Upper lobe of left lung (tissue), 6 donors: ENCODE data around the gene DKK3. TPM values are rescaled to one million over a fixed set of nuclear protein-coding genes. Genes with fewer than 3 reads are reported as not detected.

ENCODE experiments used
- ATAC-seq, 2 donors: fragments of 200-7000 bp; cut with Tn5 transposase; one replicate each; pipeline ENCODE4 v1.9.1; 2022; ENCODE audit warnings: mild to moderate bottlenecking in 2 of 2, moderate library complexity in 2 of 2; ENCODE audit not compliant: low FRiP score in 2 of 2
- DNase-seq, 2 donors: peaks; one replicate each; pipeline ENCODE4 v3.0.0-alpha.2; 2019 to 2020
- H3K27ac ChIP-seq, 4 donors: fragments of 200-600 bp; sonication (generic); one replicate each; pipeline ENCODE4 v1.5.1; 2016 to 2019
- H3K27me3 ChIP-seq, 4 donors: fragments of 200-600 bp; sonication (generic); one replicate each; pipeline ENCODE4 v1.5.1; 2017 to 2019
- H3K36me3 ChIP-seq, 4 donors: fragments of 200-600 bp; sonication (generic); one replicate each; pipeline ENCODE4 v1.5.1; 2016 to 2019
- H3K4me1 ChIP-seq, 4 donors: fragments of 200-600 bp; sonication (generic); one replicate each; pipeline ENCODE4 v1.5.1; 2018 to 2019
- H3K4me3 ChIP-seq, 4 donors: fragments of 200-600 bp; sonication (generic); one replicate each; pipeline ENCODE4 v1.5.1; 2017 to 2019; ENCODE audit warnings: mild to moderate bottlenecking in 2 of 4, moderate library complexity in 1 of 4
- H3K9me3 ChIP-seq, 4 donors: fragments of 200-600 bp; sonication (generic); one replicate each; pipeline ENCODE4 v1.5.1; 2018 to 2019
- CTCF ChIP-seq, 6 experiments: fragments of 450-650 bp in 4 of 6; fragments of 200-600 bp in 2 of 6; sonication (generic) in 2 of 6; IDR thresholded peaks; one replicate each; pipeline ENCODE4 v1.5.1; 2016 to 2019; ENCODE audit warnings: antibody characterized with exemption in 6 of 6
- EP300 ChIP-seq, 4 donors: sonication (generic); formaldehyde crosslinking; IDR thresholded peaks; one replicate each; pipeline ENCODE4 v1.5.1; 2017; ENCODE audit warnings: antibody characterized with exemption in 4 of 4, control low read depth in 2 of 4
- POLR2A ChIP-seq, 4 donors: fragments of 450-650 bp; IDR thresholded peaks; one replicate each; pipeline ENCODE4 v1.5.1; 2016 to 2017; ENCODE audit warnings: antibody characterized with exemption in 4 of 4, mild to moderate bottlenecking in 2 of 4
- POLR2AphosphoS5 ChIP-seq, 2 donors: sonication (generic); formaldehyde crosslinking; IDR thresholded peaks; one replicate each; pipeline ENCODE4 v1.5.1; 2017; ENCODE audit warnings: antibody characterized with exemption in 2 of 2
- WGBS, 2 donors: methylation state at CpG; one replicate each; pipeline ENCODE4 v1.1.5; 2017 to 2018; 5-methylcytosine and 5-hydroxymethylcytosine counted together
- total RNA-seq, 6 donors: library from RNA; depleted of rRNA in 4 of 6; stranded (reverse); fragments of >200 nt in 4 of 6; gene quantifications; one replicate each; pipeline versions ENCODE4 v1.1.0 to v1.2.1, GENCODE V29; 2016 to 2021
- donor health status: DM: no; HTN: no; CAD: no; lungs with moderate emphysema.
- donor health status: DM: no; HTN: yes; CAD: no; lungs with severe emphysema.

Gene DKK3
- total RNA-seq, 6 donors from 2014 or later = 50.3 to 162 (median 137) TPM

GRCh38 chr11:11980200-11980599 lies 28.2 kb downstream of the DKK3 start:
- H3K4me3 ChIP-seq = no peak overlapping the region
- TF ChIP-seq POLR2A (IDR thresholded peaks at IDR 0.05) = no peak
- no peak for TF ChIP-seq CTCF (IDR thresholded peaks at IDR 0.05)
- no peak for TF ChIP-seq POLR2AphosphoS5 (IDR thresholded peaks at IDR 0.05)
- no peak for TF ChIP-seq EP300 (IDR thresholded peaks at IDR 0.05)
- peaks cover 32 to 59% (median 40%) of the 10 kb centered on the region in 4 donors for H3K4me1 ChIP-seq
- no peak for DNase-seq
- H3K36me3 ChIP-seq = no peaks in the 10 kb centered on the region
- H3K9me3 ChIP-seq = no peaks in the 10 kb centered on the region
- H3K27ac ChIP-seq = peak overlapping the region; percentile 63 to 79 (median 78)
- 95 to 97% methylated on average over 2 of the region's 2 CpGs for WGBS, 2 donors
- no peak for ATAC-seq
- H3K27me3 ChIP-seq = no peaks in the 10 kb centered on the region

- H3K36me3 ChIP-seq = no peaks in the 10 kb centered on the region
- ATAC-seq = peak; percentile 55 to 56
- TF ChIP-seq POLR2A (IDR thresholded peaks at IDR 0.05) = no peak
- peak in 1 of 2 donors; percentile 37 for TF ChIP-seq POLR2AphosphoS5 (IDR thresholded peaks at IDR 0.05)
- H3K4me1 ChIP-seq = peaks cover 32 to 62% (median 44%) of the 10 kb centered on the region in 4 donors
- H3K27me3 ChIP-seq = no peaks in the 10 kb centered on the region
- H3K9me3 ChIP-seq = no peaks in the 10 kb centered on the region
- WGBS, 2 donors = 54 to 67% methylated on average over 6 to 8 of the region's 8 CpGs
- peak in 1 of 2 donors; percentile 35 for DNase-seq
- H3K27ac ChIP-seq = peak overlapping the region; percentile 63 to 79 (median 78)
- H3K4me3 ChIP-seq = no peak overlapping the region
Measured at GRCh38 chr11:11979488-11980117, 28.8 kb downstream of the DKK3 start.

- 58 to 59% methylated on average over 9 to 13 of the region's 13 CpGs for WGBS, 2 donors
- ATAC-seq (peak; percentile 30 to 47), DNase-seq (peak in 1 of 2 donors; percentile 44)
- no peaks in the 10 kb centered on the region for H3K27me3 ChIP-seq
- peak; percentile 44 to 66 for TF ChIP-seq POLR2AphosphoS5 (IDR thresholded peaks at IDR 0.05)
- no peak for TF ChIP-seq CTCF (IDR thresholded peaks at IDR 0.05)
- TF ChIP-seq EP300 (IDR thresholded peaks at IDR 0.05) = no peak
- H3K4me1 ChIP-seq = peaks cover 32 to 68% (median 44%) of the 10 kb centered on the region in 4 donors
- H3K4me3 ChIP-seq = no peak overlapping the region
- peak overlapping the region; percentile 63 to 79 (median 78) for H3K27ac ChIP-seq
- no peaks in the 10 kb centered on the region for H3K9me3 ChIP-seq
- H3K36me3 ChIP-seq = no peaks in the 10 kb centered on the region
Measured at GRCh38 chr11:11978792-11979487, 29.5 kb downstream of the DKK3 start.

- H3K27me3 ChIP-seq = no peaks in the 10 kb centered on the region
- H3K27ac ChIP-seq = peak overlapping the region; percentile 63 to 80 (median 78)
- H3K4me1 ChIP-seq = peaks cover 32 to 73% (median 51%) of the 10 kb centered on the region in 4 donors
- no peak for DNase-seq
- WGBS, 2 donors = 86 to 87% methylated on average over 4 of the region's 4 CpGs
- TF ChIP-seq POLR2A (IDR thresholded peaks at IDR 0.05) = no peak
- ATAC-seq = no peak
- H3K4me3 ChIP-seq = no peak overlapping the region
- no peaks in the 10 kb centered on the region for H3K9me3 ChIP-seq
- H3K36me3 ChIP-seq = no peaks in the 10 kb centered on the region
Measured at GRCh38 chr11:11978098-11978637, 30.3 kb downstream of the DKK3 start.

- ATAC-seq (peak in 1 of 2 donors; percentile 73), DNase-seq (peak in 1 of 2 donors; percentile 42)
- Histone ChIP-seq H3K36me3 (no peaks in the 10 kb centered on the region), H3K4me1 (peaks cover 32 to 81% (median 52%) of the 10 kb centered on the region in 4 donors), H3K27me3 (no peaks in the 10 kb centered on the region), H3K9me3 (no peaks in the 10 kb centered on the region), H3K4me3 (no peak overlapping the region), H3K27ac (peak overlapping the region; percentile 37 to 80 (median 78))
- TF ChIP-seq POLR2A (IDR thresholded peaks at IDR 0.05) = no peak
- peak in 1 of 2 donors; percentile 30 for TF ChIP-seq POLR2AphosphoS5 (IDR thresholded peaks at IDR 0.05)
- TF ChIP-seq EP300 (IDR thresholded peaks at IDR 0.05) = peak in 1 of 4 donors; percentile 20
- WGBS, 2 donors = 37 to 52% methylated on average over 7 to 10 of the region's 10 CpGs
Measured at GRCh38 chr11:11977206-11977938, 31.1 kb downstream of the DKK3 start.
